GM19324 (cell line): ENCODE results near the gene AUTS2.

Source experiments
- ATAC-seq: cut with Tn5 transposase; IDR thresholded peaks from one replicate; pipeline ENCODE4 v1.9.1; 2021; ENCODE audit warnings: mild to moderate bottlenecking, moderate library complexity; ENCODE audit not compliant: unreplicated experiment, low FRiP score

The AUTS2 gene

GRCh38 chr7:69749994-69750393 lies 151.7 kb downstream of the AUTS2 start:
- ATAC-seq: no peak

GRCh38 chr7:69751026-69751425 lies 152.8 kb downstream of the AUTS2 start:
- ATAC-seq: no peak

- ATAC-seq: no peak
Measured at GRCh38 chr7:69753981-69754380, 155.7 kb downstream of the AUTS2 start.

- ATAC-seq: no peak
Measured at GRCh38 chr7:69754476-69754875, 156.2 kb downstream of the AUTS2 start.

- no peak for ATAC-seq
Measured at GRCh38 chr7:69756235-69756634, 158.0 kb downstream of the AUTS2 start.

- no peak for ATAC-seq
Measured at GRCh38 chr7:69757528-69757927, 159.3 kb downstream of the AUTS2 start.

GRCh38 chr7:69757981-69758430 lies 159.7 kb downstream of the AUTS2 start:
- no peak for ATAC-seq

GRCh38 chr7:69759373-69759772 lies 161.1 kb downstream of the AUTS2 start:
- no peak for ATAC-seq

- ATAC-seq: no peak
Measured at GRCh38 chr7:69761290-69761922, 163.1 kb downstream of the AUTS2 start.

GRCh38 chr7:69762821-69763352 lies 164.6 kb downstream of the AUTS2 start:
- no peak for ATAC-seq

GRCh38 chr7:69763513-69763912 lies 165.2 kb downstream of the AUTS2 start:
- no peak for ATAC-seq

GRCh38 chr7:69764147-69764546 lies 165.9 kb downstream of the AUTS2 start:
- ATAC-seq: no peak

GRCh38 chr7:69764681-69765080 lies 166.4 kb downstream of the AUTS2 start:
- no peak for ATAC-seq

GRCh38 chr7:69765879-69766278 lies 167.6 kb downstream of the AUTS2 start:
- no peak for ATAC-seq

- no peak for ATAC-seq
Measured at GRCh38 chr7:69768986-69769595, 170.8 kb downstream of the AUTS2 start.

GRCh38 chr7:69769826-69770225 lies 171.6 kb downstream of the AUTS2 start:
- no peak for ATAC-seq

- no peak for ATAC-seq
Measured at GRCh38 chr7:69770613-69771012, 172.3 kb downstream of the AUTS2 start.

GRCh38 chr7:69772718-69773436 lies 174.6 kb downstream of the AUTS2 start:
- ATAC-seq: no peak

GRCh38 chr7:69773535-69774225 lies 175.4 kb downstream of the AUTS2 start:
- ATAC-seq: no peak

GRCh38 chr7:69775231-69775771 lies 177.0 kb downstream of the AUTS2 start:
- ATAC-seq: no peak

- ATAC-seq: no peak
Measured at GRCh38 chr7:69776611-69777010, 178.3 kb downstream of the AUTS2 start.
